GM19351 (cell line): ENCODE results near the gene DMAP1.

Source experiments
- ATAC-seq: cut with Tn5 transposase; IDR thresholded peaks from one replicate; pipeline ENCODE4 v1.9.1; 2021; ENCODE audit warnings: mild to moderate bottlenecking, moderate library complexity; ENCODE audit not compliant: unreplicated experiment

Gene DMAP1

DNA sequence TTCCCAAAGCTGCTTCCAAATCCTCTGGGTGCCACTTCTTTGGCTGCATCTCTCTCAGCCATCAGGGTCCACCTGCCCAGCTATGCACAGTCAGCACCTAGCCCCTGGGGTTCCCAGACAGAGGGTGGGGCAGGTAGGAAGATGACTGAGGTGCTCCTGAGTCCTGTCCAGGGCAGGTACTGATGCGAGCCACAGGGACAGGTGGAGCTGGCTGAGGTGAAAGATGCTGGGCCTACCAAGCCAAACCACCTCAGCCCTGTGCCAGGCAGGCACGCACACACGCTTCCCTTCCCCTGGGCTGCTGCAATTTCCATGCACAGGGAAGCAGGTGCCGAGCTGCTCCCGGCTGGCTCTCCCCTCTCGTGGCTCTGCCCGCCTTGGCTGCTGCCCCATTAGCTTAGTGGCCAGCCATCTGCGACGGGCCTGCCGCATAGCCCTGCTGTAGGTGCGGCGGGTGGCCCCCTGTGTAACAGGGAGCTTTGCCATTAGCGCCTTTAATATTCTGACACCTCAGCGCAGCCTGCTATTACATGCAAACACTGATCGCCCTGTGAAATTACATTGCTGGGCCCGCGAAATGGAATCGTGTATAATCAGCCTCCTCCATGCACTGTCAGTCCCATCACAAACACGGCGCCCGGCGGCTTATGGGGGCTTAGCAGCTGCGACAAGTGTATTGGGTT, 38.9 kb downstream of the DMAP1 start:
- no peak for ATAC-seq

DNA sequence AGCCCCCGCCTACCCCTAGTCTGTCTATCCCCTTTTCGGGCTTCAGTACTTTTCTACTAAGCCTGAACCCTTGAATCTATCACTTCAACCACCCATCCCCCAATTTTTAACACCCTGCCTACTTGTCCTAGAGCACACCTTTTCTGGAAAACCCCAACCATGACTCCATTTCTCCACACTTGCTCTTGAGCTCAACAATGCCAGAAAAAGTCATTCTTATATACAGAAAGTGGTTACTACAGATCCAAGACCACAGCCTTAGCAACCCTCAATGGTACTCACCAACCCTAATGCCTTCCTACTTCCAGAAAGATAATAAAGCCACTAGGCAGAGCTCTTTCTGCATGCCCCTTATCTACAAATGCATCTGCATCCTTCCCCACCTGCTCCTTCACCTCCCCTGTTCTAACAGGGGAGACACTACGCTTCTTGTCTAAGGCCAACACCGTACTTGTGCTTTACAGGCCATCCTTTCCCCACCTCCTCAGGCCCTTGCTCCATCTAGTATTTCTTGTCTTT, 41.2 kb downstream of the DMAP1 start:
- no peak for ATAC-seq

DNA sequence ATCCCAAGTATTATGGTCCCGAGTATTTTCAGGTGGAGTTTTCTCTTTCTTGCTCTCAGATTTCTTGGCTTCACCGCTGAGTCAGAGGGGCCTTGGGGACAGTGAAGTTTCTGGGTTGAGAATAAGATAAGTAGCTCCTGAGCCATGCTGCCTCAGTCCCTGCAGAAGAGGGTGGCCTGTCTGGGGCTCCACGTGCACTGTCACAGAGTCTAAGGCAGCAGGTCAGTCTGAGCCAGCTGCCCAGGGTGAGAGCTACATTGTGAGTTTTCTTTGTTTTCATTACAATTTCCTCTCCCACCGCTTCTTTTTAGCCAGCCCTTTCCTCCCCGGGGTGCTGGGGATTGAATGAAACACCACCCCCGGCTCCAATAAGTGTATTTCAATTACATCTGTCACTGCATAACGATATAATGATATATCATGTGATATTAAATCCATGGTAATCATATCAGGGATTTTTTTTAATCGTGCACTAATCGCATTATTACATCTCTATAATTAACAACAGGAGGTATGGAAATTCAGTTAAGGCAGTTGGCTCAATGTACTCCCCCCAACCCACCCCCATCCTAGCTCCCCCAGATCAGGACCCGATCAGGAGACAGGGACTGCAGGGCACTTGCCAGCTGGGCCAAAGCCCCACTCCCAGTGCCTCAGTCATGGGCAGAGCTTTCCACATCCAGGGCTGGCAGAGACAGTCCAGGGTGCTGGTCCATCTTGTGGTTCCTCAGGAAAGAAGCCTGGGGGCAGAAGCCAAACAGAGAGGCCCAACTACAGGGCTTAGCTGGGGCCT, 43.7 kb downstream of the DMAP1 start:
- ATAC-seq: no peak

DNA sequence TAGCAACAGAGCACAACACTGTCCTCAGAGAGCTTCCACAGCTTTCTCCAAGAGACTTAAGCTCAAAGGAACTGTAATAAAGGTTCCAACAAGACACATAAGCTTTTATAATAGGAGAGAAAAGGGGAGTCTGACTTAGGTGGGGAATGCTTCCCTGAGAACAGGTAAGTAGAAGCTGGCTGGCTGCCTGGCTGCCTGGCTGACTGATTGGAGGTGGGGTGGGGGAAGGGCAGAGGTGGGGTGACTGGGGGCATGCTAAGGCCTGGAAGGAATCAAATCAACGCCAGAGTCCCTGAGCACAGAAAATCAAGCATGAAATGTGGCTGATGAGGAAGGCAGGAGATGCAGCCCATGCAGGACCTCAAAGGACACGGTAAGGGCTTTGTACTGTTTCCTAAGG, 45.8 kb downstream of the DMAP1 start:
- no peak for ATAC-seq

DNA sequence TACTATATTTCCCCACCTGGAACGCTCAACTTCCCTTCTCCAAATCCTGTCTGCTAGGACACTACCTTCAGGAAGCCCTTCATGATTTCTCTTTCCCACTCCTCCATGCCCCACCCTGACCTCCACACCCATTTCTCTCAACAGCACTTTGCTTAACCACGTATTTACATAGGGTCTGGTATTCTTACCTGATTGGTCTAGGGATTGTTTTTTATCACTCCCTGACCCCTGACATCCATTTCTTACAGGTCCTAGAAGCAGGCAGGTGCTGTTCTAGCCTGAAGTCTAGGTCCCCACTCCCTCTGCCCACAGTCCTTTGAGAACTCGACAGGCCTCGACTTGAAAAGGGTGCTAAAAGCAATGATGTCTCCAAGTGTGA, 47.5 kb downstream of the DMAP1 start:
- ATAC-seq: no peak

DNA sequence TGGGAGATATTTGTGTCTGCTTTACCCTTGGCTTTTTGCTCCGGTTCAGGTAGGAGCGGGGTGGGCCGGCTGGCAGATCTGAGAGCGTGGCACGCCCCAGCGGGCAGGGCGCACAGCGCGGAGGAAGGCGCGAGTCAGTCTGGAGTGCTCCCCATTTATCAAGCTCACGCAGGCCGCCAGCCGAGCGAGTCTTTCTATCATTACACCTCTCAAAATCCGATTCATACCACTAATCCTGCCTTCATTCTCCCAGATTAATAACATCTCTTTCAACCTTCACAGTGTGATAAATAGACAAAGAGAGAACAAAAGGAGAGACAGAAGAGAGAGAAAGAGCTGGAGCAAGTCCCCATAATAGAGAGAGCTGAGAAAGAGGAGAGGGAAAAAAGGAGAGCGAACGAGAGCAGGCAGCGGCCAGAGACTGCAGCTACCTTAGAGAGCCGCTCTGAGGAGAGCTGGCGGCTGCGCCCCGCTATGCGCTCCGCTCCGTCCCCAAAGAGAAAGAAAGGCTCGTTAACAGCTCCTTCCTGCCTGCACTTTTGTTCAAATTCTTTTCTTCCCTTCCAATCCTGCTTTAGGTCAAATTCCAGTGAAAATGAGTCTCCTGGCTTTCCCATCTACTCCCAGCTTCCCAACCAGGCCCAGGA, 48.0 kb downstream of the DMAP1 start:
- no peak for ATAC-seq

DNA sequence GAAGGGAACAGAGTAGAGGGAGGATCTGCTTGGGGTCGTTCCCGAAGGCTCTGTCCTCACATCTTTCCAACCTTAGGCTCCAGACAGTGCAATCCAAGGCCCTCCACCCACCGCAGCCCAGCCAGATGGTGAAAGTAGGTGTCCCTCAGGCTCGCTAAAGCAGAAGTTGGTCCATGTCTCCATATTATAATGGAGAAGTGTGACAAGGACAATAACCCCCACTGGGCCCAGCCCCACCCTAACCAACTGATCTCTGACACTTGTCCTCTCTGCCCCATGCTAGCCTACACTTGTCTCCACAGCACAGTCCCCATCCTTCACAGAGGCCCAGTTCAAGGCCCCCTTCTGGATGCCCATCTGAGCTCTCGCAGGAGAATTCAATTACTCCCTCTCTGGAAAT, 48.7 kb downstream of the DMAP1 start:
- ATAC-seq: no peak

DNA sequence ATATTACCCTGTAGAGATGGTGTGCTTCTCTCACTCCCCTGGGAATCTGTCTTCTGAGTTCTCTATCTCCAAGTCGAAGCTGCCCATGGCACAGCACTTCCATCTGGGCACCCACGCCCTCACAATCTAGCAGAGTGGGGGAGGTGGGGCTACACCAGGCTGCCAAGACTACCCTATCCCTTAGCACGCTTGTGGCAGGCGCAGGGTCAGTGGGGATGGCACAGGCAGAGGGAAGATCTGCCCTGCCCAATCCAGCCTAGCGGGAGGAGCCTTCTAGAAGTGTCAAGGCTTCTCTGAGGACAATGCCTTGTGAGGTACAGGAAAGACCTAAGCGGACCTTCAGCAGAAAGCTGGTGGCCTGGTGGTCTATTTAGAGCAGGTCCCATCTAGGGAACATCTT, 49.1 kb downstream of the DMAP1 start:
- no peak for ATAC-seq

DNA sequence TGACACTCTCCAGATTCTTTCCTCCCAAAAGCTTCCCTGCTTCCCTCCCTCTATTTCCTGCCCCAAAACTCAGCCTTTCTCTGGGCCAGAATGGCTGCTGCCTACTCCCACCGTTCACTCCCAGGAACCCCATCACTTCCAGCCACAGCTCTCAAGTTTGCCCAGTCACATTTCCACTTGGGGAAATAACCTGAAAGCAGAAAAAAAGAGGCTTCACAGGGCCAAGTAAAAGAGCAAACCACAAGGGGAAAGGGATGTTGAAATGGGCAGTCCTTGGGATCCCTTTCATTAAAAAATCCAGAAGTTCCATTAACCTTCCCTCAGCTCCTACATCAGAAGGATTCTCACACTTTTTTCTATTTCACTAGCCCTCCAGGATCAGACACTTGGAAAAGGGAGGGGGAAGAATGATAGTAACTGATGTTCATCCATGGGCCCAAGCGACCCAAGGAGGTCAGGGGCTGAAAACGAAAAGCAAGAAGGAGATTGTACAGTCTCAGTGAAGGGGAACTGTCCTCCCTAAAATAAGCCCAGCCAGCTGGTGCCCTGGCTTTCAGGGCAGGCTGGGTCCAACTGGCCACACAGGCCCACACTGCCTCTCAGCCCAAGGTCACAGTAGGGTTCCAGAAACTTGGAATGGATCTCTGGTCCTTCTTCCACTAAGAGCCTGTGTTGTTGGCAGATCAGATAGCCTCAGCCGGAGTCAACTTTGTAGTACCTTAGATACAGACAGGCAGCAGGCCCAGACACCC, 49.7 kb downstream of the DMAP1 start:
- ATAC-seq: no peak

DNA sequence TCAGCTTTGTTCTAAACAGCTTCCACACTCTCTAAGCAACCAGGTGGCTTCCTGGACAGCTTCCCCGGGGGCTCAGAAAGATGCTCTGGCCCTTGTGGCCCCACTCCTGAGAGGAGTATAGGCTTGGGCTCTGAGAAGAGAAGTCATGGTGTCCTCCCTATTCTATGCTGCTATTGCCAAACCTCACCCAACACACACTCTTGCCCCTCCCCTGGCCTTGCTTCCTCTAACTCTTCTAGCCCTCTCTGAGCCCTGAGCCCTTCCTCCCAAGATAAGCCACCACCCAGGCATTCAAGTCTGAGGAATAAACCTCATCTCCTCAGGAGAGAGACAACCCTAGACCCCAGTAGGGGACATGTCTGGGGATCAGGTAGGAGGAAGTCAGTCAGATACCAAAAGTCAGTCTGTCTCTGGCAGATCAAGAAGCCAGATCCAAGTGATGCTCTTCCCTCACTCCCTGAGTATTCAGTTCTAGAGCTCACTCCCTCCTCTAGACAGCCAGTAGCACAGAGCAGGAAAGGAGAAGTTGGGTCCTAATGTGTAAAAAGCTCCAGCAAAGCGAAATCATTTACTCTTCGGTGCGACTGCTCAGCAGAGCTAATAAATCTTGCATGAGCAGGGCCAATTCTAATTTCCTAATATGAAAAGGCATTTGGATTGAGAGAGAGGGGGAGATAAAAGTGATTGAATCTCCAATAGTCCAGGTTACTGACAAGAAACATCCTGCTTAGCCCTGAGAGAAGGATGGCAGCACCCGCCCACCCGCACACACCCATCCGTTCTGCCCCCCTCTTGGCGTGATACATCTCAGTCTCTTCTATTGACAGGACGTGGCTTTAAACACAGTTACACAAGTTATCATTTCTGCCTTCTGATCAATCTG, 50.5 kb downstream of the DMAP1 start:
- ATAC-seq: no peak

DNA sequence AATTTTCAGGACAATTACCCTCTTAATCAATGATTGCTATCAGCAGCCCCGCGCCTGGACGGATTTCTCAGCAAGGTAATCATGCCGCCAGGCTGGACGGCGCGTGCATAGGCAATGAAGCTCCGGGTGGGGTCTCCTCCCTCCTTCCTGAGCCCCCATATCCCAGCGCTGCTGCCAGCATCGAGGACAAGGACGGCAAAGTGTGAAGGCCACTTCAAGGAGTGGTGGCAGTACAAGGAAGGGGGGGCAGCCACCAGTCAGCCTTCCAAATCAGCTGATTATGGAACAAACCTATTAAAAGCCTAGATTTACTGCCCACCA, 51.1 kb downstream of the DMAP1 start:
- ATAC-seq: no peak

DNA sequence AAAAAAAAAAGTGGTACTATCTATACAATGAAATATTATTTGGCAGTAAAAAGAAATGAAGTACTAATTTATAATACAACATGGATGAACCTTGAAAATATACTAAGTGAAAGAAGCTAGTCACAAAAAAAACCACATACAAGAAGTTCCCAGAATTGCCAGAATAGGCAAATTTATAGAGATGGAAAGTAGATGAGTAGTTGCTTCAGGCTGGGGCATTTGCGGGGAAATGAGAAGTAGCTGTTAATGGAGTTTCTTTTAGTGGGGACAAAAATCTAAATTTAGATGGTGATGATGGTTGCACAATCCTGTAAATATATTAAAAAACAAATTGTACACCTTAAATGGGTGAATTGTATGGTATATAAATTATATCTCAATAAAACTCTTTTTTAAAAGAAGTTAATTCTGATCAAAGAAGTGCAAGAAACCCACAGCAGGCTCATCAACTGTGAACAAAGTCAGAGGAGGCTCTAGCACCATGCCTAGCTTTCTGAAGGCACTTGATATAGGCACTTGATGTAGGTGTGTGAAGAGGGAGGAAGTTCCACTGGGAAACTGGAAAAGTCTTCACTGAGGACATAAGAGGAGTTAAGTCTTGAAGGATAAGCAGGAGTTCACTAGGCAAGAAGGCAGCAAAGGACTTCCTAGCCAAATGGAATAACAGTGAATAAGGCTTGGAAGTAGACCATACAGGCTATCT, 52.5 kb downstream of the DMAP1 start:
- ATAC-seq: no peak

DNA sequence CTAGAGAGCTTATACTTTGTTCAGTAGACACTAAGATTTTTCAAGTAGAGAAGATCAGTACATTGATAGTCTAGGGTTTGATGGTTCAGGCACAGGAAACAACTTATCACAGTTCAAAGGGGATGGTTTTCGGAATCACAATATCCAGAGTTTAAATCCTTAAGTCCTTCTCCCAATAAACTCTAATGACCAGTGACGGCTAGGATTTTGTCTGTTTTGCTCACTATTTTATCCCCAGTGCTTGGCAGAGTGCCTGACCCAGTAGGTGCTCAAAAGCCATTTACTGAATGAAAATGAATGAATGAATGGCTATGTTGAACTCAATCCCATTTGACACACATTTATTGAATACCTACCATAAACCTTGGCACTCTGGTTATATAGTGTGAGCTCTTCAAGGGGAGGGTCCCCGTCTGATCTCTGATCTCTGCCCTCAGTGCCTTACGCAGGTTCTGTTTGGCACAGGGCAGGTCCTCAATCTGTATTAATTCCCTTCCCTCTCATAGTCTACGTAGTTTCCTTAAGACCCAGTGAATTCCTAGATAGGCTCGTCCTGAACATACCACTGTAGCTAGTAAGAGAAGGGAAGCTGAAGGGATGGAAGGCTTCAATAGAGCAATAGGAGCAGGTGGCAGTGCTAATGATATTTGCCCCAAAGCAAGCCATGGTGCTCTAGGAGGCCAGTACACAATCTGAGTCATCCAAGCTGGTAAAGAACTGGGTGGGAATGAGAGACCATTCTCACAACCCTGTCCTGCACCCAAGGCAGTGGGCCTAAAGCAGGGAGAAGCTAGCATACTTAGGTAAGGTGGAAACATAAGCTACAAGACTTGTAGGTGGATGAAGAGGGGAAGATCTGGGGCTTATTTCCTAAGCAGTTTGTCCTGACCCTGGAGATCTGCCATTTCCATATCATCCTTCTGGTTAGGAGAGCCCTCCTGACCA, 53.4 kb downstream of the DMAP1 start:
- ATAC-seq: no peak

DNA sequence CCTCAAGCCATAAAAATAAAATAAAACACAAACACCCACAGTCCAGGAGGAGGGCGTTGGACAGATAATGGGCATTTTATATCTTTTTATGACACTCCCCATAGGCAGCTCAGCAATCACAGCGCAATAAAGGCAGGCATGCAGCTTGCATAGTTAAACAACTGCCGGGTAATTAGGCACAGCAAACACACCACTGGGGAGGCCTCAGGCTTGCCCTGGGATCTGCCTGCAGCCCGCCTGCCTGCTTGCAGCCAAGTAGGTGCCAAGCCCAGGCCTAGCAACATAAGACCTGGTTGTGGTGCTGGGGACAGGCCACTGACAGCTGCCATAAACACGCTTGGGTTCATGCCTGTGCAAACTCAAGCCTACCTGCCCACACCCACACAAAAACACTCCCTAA, 54.2 kb downstream of the DMAP1 start:
- no peak for ATAC-seq

DNA sequence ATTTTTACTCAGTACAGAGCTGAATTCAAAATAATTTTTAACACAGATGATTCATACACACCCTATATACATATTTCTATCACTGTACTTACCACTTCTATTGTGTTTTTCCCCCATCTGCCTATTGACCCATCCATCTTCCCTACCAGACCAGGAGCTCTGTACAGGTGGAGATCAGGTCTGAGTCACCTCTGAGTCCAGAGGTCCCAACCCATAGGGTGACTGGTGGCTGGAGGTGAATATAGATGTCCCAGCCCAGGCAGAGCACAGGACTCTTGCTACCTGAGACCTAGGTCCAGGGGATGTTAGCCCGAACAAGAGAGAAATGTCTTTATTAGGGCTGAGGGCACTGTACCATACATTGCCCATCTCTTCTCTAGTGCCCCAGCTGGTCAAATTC, 54.8 kb downstream of the DMAP1 start:
- no peak for ATAC-seq
